IMR-90 (cell line): ENCODE results near the gene TRMT6. TPM values are rescaled to one million over a fixed set of nuclear protein-coding genes. Genes with fewer than 3 reads are reported as not detected.

Experiments
- ATAC-seq: fragments of 200-7000 bp; cut with Tn5 transposase; 2 replicates; pipeline ENCODE4 v1.9.1; 2020; ENCODE audit warnings: low read depth, mild to moderate bottlenecking, moderate library complexity
- BruUV-seq: library from RNA; stranded (reverse); fragments of 400-500 nt; replicated peaks from 2 replicates; lab custom pipeline; 2021; lab: Mats Ljungman, UMichigan
- CTCF ChIA-PET: fragments of 300-600 bp; formaldehyde crosslinking; extraction: SDS; loops from one replicate; lab custom pipeline; 2021; ENCODE audit warnings: antibody characterized with exemption; lab: Yijun Ruan, JAX
- POLR2A ChIA-PET: fragments of 300-600 bp; sonication (Branson Sonifier 250); formaldehyde crosslinking; loops from one replicate; lab custom pipeline; 2022; ENCODE audit warnings: antibody characterized with exemption; ENCODE audit not compliant: unreplicated experiment; lab: Charles Lee
- DNase-seq: peaks from one replicate; pipeline ENCODE4 v3.0.0; 2013
- H2AFZ ChIP-seq: replicated peaks from 2 replicates; pipeline ENCODE3; 2013; ENCODE audit warnings: low read length, mild to moderate bottlenecking; ENCODE audit not compliant: poor library complexity
- H2AK5ac ChIP-seq: 2 replicates; pipeline ENCODE4 v1.6.1; 2013; ENCODE audit warnings: low read depth, low read length, inconsistent platforms
- H2AK9ac ChIP-seq: replicated peaks from 2 replicates; pipeline ENCODE3; 2013; ENCODE audit warnings: mild to moderate bottlenecking, low read depth, low read length, moderate library complexity; ENCODE audit not compliant: poor library complexity
- H2BK120ac ChIP-seq: 2 replicates; pipeline ENCODE4 v1.6.1; 2013; ENCODE audit warnings: low read depth, low read length, inconsistent platforms
- H2BK15ac ChIP-seq: 3 replicates; pipeline ENCODE4 v1.6.1; 2013; ENCODE audit warnings: low read depth, low read length, inconsistent platforms
- H2BK20ac ChIP-seq: 2 replicates; pipeline ENCODE4 v1.6.1; 2013; ENCODE audit warnings: low read depth, mild to moderate bottlenecking, inconsistent platforms, low read length, moderate library complexity
- H2BK5ac ChIP-seq: 2 replicates; pipeline ENCODE4 v1.6.1; 2013; ENCODE audit warnings: mild to moderate bottlenecking, low read depth, low read length, inconsistent platforms; ENCODE audit not compliant: poor library complexity, severe bottlenecking
- H3K14ac ChIP-seq: replicated peaks from 2 replicates; pipeline ENCODE4 v1.6.1; 2013; ENCODE audit warnings: low read depth, low read length, inconsistent platforms
- H3K18ac ChIP-seq: 2 replicates; pipeline ENCODE4 v1.6.1; 2013; ENCODE audit warnings: low read depth, low read length, control low read depth
- H3K23ac ChIP-seq: 2 replicates; pipeline ENCODE4 v1.6.1; 2013; ENCODE audit warnings: low read depth, low read length, inconsistent platforms
- H3K27ac ChIP-seq: 2 replicates; pipeline ENCODE4 v1.5.1; 2013; ENCODE audit warnings: mild to moderate bottlenecking, control low read depth, low read length; ENCODE audit not compliant: insufficient read depth
- H3K27me3 ChIP-seq: 2 replicates; pipeline ENCODE4 v1.6.1; 2013; ENCODE audit warnings: low read length; ENCODE audit not compliant: control insufficient read depth, insufficient read depth
- H3K36me3 ChIP-seq: 2 replicates; pipeline ENCODE4 v1.6.1; 2013; ENCODE audit warnings: low read length, mixed read lengths; ENCODE audit not compliant: control insufficient read depth, insufficient read depth
- H3K4ac ChIP-seq: 2 replicates; pipeline ENCODE4 v1.6.1; 2013; ENCODE audit warnings: low read depth, low read length, inconsistent platforms
- H3K4me1 ChIP-seq: 2 replicates; pipeline ENCODE4 v1.6.1; 2013; ENCODE audit warnings: low read length, mixed read lengths; ENCODE audit not compliant: control insufficient read depth, insufficient read depth
- H3K4me2 ChIP-seq: 2 replicates; pipeline ENCODE4 v1.6.1; 2013; ENCODE audit warnings: low read depth, mild to moderate bottlenecking, control low read depth, low read length, moderate library complexity
- H3K4me3 ChIP-seq: 2 replicates; pipeline ENCODE4 v1.5.1; 2013; ENCODE audit warnings: low read depth, mild to moderate bottlenecking, control low read depth, low read length, moderate library complexity; ENCODE audit not compliant: insufficient read depth
- H3K56ac ChIP-seq: 2 replicates; pipeline ENCODE4 v1.6.1; 2013; ENCODE audit warnings: low read length, inconsistent platforms; ENCODE audit not compliant: insufficient read depth; ENCODE audit errors: extremely low read depth
- H3K79me1 ChIP-seq, 2 experiments: 2 replicates each; pipeline ENCODE4 v1.6.1; 2013; ENCODE audit warnings: low read length in 2 of 2, inconsistent platforms in 1 of 2, low read depth in 1 of 2
- H3K9ac ChIP-seq: 2 replicates; pipeline ENCODE4 v1.6.1; 2013; ENCODE audit warnings: low read depth, low read length, control low read depth
- H3K9me1 ChIP-seq: 2 replicates; pipeline ENCODE4 v1.6.1; 2013; ENCODE audit warnings: low read length, inconsistent platforms; ENCODE audit not compliant: insufficient read depth
- H3K9me3 ChIP-seq: 2 replicates; pipeline ENCODE4 v1.6.1; 2013; ENCODE audit warnings: low read length; ENCODE audit not compliant: control insufficient read depth, insufficient read depth
- H4K20me1 ChIP-seq: 2 replicates; pipeline ENCODE4 v1.6.1; 2013; ENCODE audit warnings: low read length, inconsistent platforms; ENCODE audit not compliant: insufficient read depth
- H4K5ac ChIP-seq: 2 replicates; pipeline ENCODE4 v1.6.1; 2013; ENCODE audit warnings: mild to moderate bottlenecking, low read depth, low read length, control low read depth
- H4K8ac ChIP-seq, 2 experiments: 2 replicates each; pipeline ENCODE4 v1.6.1; 2013; ENCODE audit warnings: low read depth in 2 of 2, low read length in 2 of 2, control low read depth in 1 of 2, inconsistent platforms in 1 of 2
- H4K91ac ChIP-seq: 2 replicates; pipeline ENCODE4 v1.6.1; 2013; ENCODE audit warnings: low read depth, low read length, inconsistent platforms; ENCODE audit not compliant: insufficient read depth
- MAFK ChIP-seq: IDR thresholded peaks from 2 replicates; pipeline ENCODE4 v1.6.1; 2012; ENCODE audit warnings: low read depth, low read length, improper control_type of control experiment
- MAZ ChIP-seq: IDR thresholded peaks from 2 replicates; pipeline ENCODE4 v1.6.1; 2012; ENCODE audit warnings: low read depth, mild to moderate bottlenecking, low read length, improper control_type of control experiment, moderate library complexity, borderline replicate concordance
- MXI1 ChIP-seq: IDR thresholded peaks from 2 replicates; pipeline ENCODE4 v1.6.1; 2012; ENCODE audit warnings: low read depth, mild to moderate bottlenecking, low read length, moderate library complexity, borderline replicate concordance
- POLR2A ChIP-seq: IDR thresholded peaks from 2 replicates; pipeline ENCODE4 v1.6.1; 2012; ENCODE audit warnings: mild to moderate bottlenecking, low read depth, low read length
- RCOR1 ChIP-seq: IDR thresholded peaks from 2 replicates; pipeline ENCODE4 v1.6.1; 2012; ENCODE audit warnings: mild to moderate bottlenecking, low read length, improper control_type of control experiment; ENCODE audit not compliant: insufficient replicate concordance
- dilution Hi-C: fragments of 300-500 bp; cut with HindIII; formaldehyde crosslinking; loops from one replicate; pipeline ENCODE4 v1.14.3; 2018; ENCODE audit warnings: low sequenced_read_pairs; ENCODE audit not compliant: unreplicated experiment
- in situ Hi-C: fragments of 300-500 bp; cut with MboI; formaldehyde crosslinking; loops from 3 replicates; pipeline ENCODE4 v1.14.3; 2019; ENCODE audit warnings: low sequenced_read_pairs, inconsistent platforms, mixed read lengths
- intact Hi-C: fragments of 100-400 bp; cut with micrococcal nuclease; formaldehyde crosslinking; loops from 2 replicates; pipeline ENCODE4 v1.10.0; 2022
- polyA plus RNA-seq, 3 experiments: library from polyadenylated mRNA; depleted of rRNA; stranded (reverse); fragments of >200 nt; gene quantifications; 2 replicates each; pipeline ENCODE4 v1.2.3, GENCODE V29; 2012; ENCODE audit warnings: low replicate concordance in 1 of 3
- total RNA-seq: library from RNA; depleted of rRNA; stranded (reverse); fragments of >200 nt; gene quantifications from 2 replicates; pipeline ENCODE4 v1.2.3, GENCODE V29; 2012
- TF ChIP-seq, protein P1 (sequence below): fragments of 150-350 bp; IDR thresholded peaks from 2 replicates; pipeline ENCODE4 v1.6.1; 2017; ENCODE audit warnings: mild to moderate bottlenecking, antibody characterized with exemption, low read length, low read depth
- TF ChIP-seq, protein P2 (sequence below): conservative IDR thresholded peaks from 2 replicates; pipeline ENCODE4 v1.5.1; 2012; ENCODE audit warnings: mild to moderate bottlenecking, low read depth, low read length, improper control_type of control experiment

The TRMT6 gene
- total and polyA plus RNA-seq, 2 of the 4 experiments (the other 2 are of a cell fraction): 7.2 to 8.0 TPM

DNA sequence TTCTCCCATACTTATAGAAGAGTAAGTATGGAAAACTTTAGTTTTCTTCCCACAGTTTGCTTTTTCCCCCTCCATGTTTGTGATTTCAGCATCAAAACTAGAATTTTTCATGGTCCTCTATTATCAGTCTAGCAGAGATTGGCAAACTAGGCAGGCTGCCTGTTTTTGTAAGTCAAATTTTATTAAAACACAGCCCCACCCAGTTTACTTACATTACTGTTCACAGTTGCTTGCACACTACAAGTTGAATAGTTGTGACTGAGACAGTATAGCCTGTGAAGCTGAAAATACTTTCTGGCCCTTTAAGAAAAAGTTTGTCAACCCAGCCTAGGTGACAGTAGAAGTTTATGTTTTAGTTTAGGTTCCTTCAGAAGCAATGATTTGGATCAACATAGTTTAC is 19.6 kb upstream of the TRMT6 start:
- dilution Hi-C loops (no loop called here), in situ Hi-C loops (loop anchor here (25.0 kb wide), 1 partner anchor 433 kb away; no protein-coding TSS in a partner anchor), intact Hi-C loops (no loop called here)
- Histone ChIP-seq H3K4me3 (no peak overlapping the region), H4K91ac (no peak overlapping the region), H3K18ac (no peak overlapping the region), H2BK120ac (no peak overlapping the region), H3K79me1 (no peaks in the 10 kb centered on the region), H3K23ac (no peak overlapping the region), H2BK15ac (no peak overlapping the region), H4K20me1 (no peaks in the 10 kb centered on the region), H3K36me3 (no peaks in the 10 kb centered on the region; the same call in 1 of the 2 replicates), H3K9me3 (no peaks in the 10 kb centered on the region), H3K27me3 (no peaks in the 10 kb centered on the region), H3K4me1 (peaks cover 2% of the 10 kb centered on the region; the same call in 1 of the 2 replicates), H3K9ac (no peak overlapping the region), H2BK20ac (no peak overlapping the region), H3K56ac (no peak overlapping the region), H3K4me2 (no peak overlapping the region), H3K27ac (no peak overlapping the region), H3K4ac (no peak overlapping the region), H2AFZ (no peak overlapping the region), H4K8ac (no peak overlapping the region), H3K9me1 (no peaks in the 10 kb centered on the region; the same call in 1 of the 2 replicates), H2AK5ac (no peak overlapping the region), H2AK9ac (no peak overlapping the region), H2BK5ac (no peak overlapping the region), H3K14ac (no peak overlapping the region), H4K5ac (no peak overlapping the region)
- TF ChIP-seq MXI1: no peak
- TF ChIP-seq, protein P1, sequence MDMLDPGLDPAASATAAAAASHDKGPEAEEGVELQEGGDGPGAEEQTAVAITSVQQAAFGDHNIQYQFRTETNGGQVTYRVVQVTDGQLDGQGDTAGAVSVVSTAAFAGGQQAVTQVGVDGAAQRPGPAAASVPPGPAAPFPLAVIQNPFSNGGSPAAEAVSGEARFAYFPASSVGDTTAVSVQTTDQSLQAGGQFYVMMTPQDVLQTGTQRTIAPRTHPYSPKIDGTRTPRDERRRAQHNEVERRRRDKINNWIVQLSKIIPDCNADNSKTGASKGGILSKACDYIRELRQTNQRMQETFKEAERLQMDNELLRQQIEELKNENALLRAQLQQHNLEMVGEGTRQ: no peak
- no peak for TF ChIP-seq POLR2A
- TF ChIP-seq, protein P2, sequence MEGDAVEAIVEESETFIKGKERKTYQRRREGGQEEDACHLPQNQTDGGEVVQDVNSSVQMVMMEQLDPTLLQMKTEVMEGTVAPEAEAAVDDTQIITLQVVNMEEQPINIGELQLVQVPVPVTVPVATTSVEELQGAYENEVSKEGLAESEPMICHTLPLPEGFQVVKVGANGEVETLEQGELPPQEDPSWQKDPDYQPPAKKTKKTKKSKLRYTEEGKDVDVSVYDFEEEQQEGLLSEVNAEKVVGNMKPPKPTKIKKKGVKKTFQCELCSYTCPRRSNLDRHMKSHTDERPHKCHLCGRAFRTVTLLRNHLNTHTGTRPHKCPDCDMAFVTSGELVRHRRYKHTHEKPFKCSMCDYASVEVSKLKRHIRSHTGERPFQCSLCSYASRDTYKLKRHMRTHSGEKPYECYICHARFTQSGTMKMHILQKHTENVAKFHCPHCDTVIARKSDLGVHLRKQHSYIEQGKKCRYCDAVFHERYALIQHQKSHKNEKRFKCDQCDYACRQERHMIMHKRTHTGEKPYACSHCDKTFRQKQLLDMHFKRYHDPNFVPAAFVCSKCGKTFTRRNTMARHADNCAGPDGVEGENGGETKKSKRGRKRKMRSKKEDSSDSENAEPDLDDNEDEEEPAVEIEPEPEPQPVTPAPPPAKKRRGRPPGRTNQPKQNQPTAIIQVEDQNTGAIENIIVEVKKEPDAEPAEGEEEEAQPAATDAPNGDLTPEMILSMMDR: no peak
- TF ChIP-seq MAZ: no peak
- no peak for TF ChIP-seq RCOR1
- TF ChIP-seq MAFK: no peak
- POLR2A ChIA-PET: interaction anchor here (0.6 kb wide), 1 partner anchor 1407 kb away, joined by 3 read pairs; no protein-coding TSS in a partner anchor
- no peak for ATAC-seq
- no peak for DNase-seq
- CTCF ChIA-PET: no interaction called here
- BruUV-seq: no TSS peak
